H1 (cell line): ENCODE data around the gene RHOV.

Source experiments
- CBX5 ChIP-seq: fragments of 300-800, 300-1000 bp; sonication (generic); IDR thresholded peaks from 2 replicates; pipeline ENCODE4 v1.7.1; 2016; ENCODE audit warnings: antibody characterized with exemption, low read length, low read depth
- CEBPB ChIP-seq: IDR thresholded peaks from 2 replicates; pipeline ENCODE4 v1.6.1; 2012; ENCODE audit warnings: low read depth, low read length
- EGR1 ChIP-seq: IDR thresholded peaks from 2 replicates; pipeline ENCODE4 v1.6.1; 2011; ENCODE audit warnings: low read depth, low read length, borderline replicate concordance
- EP300 ChIP-seq, 2 experiments: IDR thresholded peaks; 1 replicate in 1 of 2; 2 replicates in 1 of 2; pipeline ENCODE4 v1.6.1; 2011 to 2012; ENCODE audit warnings: low read depth in 2 of 2, low read length in 2 of 2, mild to moderate bottlenecking in 2 of 2, borderline replicate concordance in 1 of 2, inconsistent platforms in 1 of 2, moderate library complexity in 1 of 2
- EZH2 ChIP-seq: fragments of 200-600 bp; sonication (generic); IDR thresholded peaks from 2 replicates; pipeline ENCODE4 v1.7.1; 2012; ENCODE audit warnings: low read depth, mild to moderate bottlenecking, moderate library complexity, low read length, inconsistent platforms; ENCODE audit not compliant: severe bottlenecking
- FOSL1 ChIP-seq: IDR thresholded peaks from 2 replicates; pipeline ENCODE4 v1.6.1; 2011; ENCODE audit warnings: mild to moderate bottlenecking, low read depth, low read length, moderate library complexity; ENCODE audit not compliant: insufficient read depth
- GTF2F1 ChIP-seq: IDR thresholded peaks from 2 replicates; pipeline ENCODE4 v1.6.1; 2012; ENCODE audit warnings: low read depth, low read length, improper control_type of control experiment, borderline replicate concordance
- POLR2A ChIP-seq, 2 experiments: IDR thresholded peaks; 1 replicate in 1 of 2; 2 replicates in 1 of 2; pipeline ENCODE4 v1.6.1; 2011; ENCODE audit warnings: low read depth in 2 of 2, low read length in 2 of 2, mild to moderate bottlenecking in 2 of 2; ENCODE audit errors: control extremely low read depth in 1 of 2
- POLR2AphosphoS5 ChIP-seq: IDR thresholded peaks from 2 replicates; pipeline ENCODE4 v1.6.1; 2011; ENCODE audit warnings: low read depth, low read length
- RXRA ChIP-seq: IDR thresholded peaks from 2 replicates; pipeline ENCODE4 v1.6.1; 2011; ENCODE audit warnings: low read depth, mild to moderate bottlenecking, low read length, moderate library complexity; ENCODE audit not compliant: insufficient read depth
- SP1 ChIP-seq: IDR thresholded peaks from 2 replicates; pipeline ENCODE4 v1.6.1; 2011; ENCODE audit warnings: low read depth, low read length
- TEAD4 ChIP-seq: IDR thresholded peaks from 2 replicates; pipeline ENCODE4 v1.6.1; 2012; ENCODE audit warnings: low read depth, low read length, inconsistent platforms, mixed read lengths
- TF ChIP-seq, protein P1 (sequence below), 3 experiments: IDR thresholded peaks; 1 replicate in 2 of 3; 2 replicates in 1 of 3; pipeline versions ENCODE4 v1.5.1 to v1.6.1; 2011; ENCODE audit warnings: low read length in 3 of 3, mild to moderate bottlenecking in 3 of 3, inconsistent platforms in 2 of 3, low read depth in 1 of 3, moderate library complexity in 1 of 3; ENCODE audit not compliant: insufficient read depth in 1 of 3; ENCODE audit errors: control extremely low read depth in 1 of 3
- TF ChIP-seq, protein P2 (sequence below): IDR thresholded peaks from 2 replicates; pipeline ENCODE4 v1.6.1; 2011; ENCODE audit warnings: low read depth, mild to moderate bottlenecking, low read length; ENCODE audit not compliant: insufficient read depth

DNA sequence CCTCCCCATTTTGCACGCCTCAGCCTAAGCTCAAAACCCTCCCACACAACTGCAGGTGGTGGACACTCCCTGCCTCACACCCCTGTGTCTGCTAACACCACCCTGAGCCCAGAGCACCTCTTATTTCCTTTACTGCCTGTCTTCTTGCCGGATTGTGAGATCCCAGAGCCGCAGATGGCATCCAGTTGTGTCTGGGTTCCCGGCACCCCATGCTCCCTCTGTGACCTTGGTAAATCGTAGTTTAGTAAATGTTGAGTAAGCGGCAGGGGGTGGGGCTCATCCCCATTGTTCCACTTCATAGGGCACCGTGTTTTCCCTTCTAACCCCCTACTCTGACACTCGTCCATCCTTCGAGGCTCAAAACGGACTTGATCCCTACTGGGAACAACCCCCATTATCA is 15.3 kb downstream of the RHOV start:
- TF ChIP-seq POLR2AphosphoS5 (no peak), EP300 (IDR thresholded peaks at IDR 0.05; ENCODE audit: borderline replicate concordance in 1 of 2, low read depth in 2 of 2, low read length in 2 of 2) (no peak), CBX5 (no peak), EZH2 (no peak), CEBPB (no peak), GTF2F1 (no peak), EGR1 (no peak), RXRA (no peak), POLR2A (IDR thresholded peaks at IDR 0.05; ENCODE audit: control extremely low read depth in 1 of 2, low read depth in 2 of 2, low read length in 2 of 2) (no peak), FOSL1 (no peak), SP1 (no peak), TEAD4 (no peak)
- TF ChIP-seq, protein P1, sequence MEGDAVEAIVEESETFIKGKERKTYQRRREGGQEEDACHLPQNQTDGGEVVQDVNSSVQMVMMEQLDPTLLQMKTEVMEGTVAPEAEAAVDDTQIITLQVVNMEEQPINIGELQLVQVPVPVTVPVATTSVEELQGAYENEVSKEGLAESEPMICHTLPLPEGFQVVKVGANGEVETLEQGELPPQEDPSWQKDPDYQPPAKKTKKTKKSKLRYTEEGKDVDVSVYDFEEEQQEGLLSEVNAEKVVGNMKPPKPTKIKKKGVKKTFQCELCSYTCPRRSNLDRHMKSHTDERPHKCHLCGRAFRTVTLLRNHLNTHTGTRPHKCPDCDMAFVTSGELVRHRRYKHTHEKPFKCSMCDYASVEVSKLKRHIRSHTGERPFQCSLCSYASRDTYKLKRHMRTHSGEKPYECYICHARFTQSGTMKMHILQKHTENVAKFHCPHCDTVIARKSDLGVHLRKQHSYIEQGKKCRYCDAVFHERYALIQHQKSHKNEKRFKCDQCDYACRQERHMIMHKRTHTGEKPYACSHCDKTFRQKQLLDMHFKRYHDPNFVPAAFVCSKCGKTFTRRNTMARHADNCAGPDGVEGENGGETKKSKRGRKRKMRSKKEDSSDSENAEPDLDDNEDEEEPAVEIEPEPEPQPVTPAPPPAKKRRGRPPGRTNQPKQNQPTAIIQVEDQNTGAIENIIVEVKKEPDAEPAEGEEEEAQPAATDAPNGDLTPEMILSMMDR (IDR thresholded peaks at IDR 0.05; ENCODE audit: control extremely low read depth in 1 of 3, insufficient read depth in 1 of 3, low read depth in 1 of 3, low read length in 3 of 3) = no peak
- TF ChIP-seq, protein P2, sequence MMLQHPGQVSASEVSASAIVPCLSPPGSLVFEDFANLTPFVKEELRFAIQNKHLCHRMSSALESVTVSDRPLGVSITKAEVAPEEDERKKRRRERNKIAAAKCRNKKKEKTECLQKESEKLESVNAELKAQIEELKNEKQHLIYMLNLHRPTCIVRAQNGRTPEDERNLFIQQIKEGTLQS = no peak
